DND-41 (cell line): Measurements from ENCODE around the gene PACSIN1.

Experiments
- EZH2 ChIP-seq: IDR thresholded peaks from 3 replicates; pipeline ENCODE4 v1.6.1; 2012; ENCODE audit warnings: borderline replicate concordance, low read depth, mild to moderate bottlenecking, moderate library complexity, low read length, inconsistent platforms; ENCODE audit not compliant: severe bottlenecking
- TF ChIP-seq, protein P1 (sequence below): IDR thresholded peaks from 2 replicates; pipeline ENCODE4 v1.5.1; 2012; ENCODE audit warnings: borderline replicate concordance, low read length, moderate library complexity, mild to moderate bottlenecking; ENCODE audit not compliant: poor library complexity, severe bottlenecking; ENCODE audit errors: extremely low read depth

DNA sequence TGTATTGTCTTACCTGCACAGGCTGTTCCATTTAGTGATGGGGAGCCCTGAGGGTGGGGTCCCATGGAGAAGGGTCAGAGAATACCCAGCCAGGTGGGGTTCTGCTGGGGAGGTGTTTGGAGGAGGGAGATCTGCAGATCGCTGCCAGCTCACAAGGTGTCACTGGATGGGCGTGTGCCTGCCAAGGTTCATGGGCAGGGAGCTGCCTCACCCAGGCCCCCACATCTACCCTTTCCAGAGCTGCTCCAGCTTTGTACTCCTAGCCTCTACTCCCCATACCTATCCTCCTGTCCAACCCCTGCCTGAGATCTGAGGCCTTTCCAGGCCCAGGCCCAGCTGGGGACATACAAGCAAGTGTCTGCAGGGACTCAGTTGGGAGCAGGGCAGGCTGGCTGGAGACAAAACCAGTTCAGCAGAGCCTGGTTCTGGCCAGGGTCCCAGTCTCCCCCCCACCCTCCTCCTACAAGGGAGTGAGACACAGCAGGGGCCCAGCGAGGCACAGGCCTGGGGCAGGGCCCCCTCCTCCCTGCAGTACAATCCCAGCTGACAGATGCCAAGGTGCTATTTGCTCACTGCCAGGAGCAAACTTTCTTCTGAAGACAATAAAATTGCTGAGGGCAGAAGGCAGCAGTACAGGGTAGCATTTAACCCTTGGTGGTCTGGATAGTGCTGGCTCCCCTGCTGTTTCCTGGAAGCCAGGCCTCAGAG, 70.5 kb downstream of the PACSIN1 start:
- TF ChIP-seq, protein P1, sequence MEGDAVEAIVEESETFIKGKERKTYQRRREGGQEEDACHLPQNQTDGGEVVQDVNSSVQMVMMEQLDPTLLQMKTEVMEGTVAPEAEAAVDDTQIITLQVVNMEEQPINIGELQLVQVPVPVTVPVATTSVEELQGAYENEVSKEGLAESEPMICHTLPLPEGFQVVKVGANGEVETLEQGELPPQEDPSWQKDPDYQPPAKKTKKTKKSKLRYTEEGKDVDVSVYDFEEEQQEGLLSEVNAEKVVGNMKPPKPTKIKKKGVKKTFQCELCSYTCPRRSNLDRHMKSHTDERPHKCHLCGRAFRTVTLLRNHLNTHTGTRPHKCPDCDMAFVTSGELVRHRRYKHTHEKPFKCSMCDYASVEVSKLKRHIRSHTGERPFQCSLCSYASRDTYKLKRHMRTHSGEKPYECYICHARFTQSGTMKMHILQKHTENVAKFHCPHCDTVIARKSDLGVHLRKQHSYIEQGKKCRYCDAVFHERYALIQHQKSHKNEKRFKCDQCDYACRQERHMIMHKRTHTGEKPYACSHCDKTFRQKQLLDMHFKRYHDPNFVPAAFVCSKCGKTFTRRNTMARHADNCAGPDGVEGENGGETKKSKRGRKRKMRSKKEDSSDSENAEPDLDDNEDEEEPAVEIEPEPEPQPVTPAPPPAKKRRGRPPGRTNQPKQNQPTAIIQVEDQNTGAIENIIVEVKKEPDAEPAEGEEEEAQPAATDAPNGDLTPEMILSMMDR = no peak
- TF ChIP-seq EZH2 = no peak
